Stimulated activated CD4-positive, alpha-beta T cell treated with anti-CD3 and anti-CD28 coated beads, Interleukin-1b, Interleukin-23, amount 100 ng/mL, for 24 hours (primary cell): ENCODE data around the gene NHP2.
A peak's percentile ranks its signal among the peaks of the same experiment; 100 is the strongest.
"Not testable (repeated sequence)": the region's sequence is repeated elsewhere in the genome, so short reads cannot be mapped to it uniquely, and the experiment has no call there.

Source experiments
- DNase-seq, 4 experiments: peaks; one replicate each; pipeline ENCODE4 v3.0.0-alpha.2; 2020; ENCODE audit warnings: low read depth in 4 of 4, low spot score in 1 of 4

The NHP2 gene

DNA sequence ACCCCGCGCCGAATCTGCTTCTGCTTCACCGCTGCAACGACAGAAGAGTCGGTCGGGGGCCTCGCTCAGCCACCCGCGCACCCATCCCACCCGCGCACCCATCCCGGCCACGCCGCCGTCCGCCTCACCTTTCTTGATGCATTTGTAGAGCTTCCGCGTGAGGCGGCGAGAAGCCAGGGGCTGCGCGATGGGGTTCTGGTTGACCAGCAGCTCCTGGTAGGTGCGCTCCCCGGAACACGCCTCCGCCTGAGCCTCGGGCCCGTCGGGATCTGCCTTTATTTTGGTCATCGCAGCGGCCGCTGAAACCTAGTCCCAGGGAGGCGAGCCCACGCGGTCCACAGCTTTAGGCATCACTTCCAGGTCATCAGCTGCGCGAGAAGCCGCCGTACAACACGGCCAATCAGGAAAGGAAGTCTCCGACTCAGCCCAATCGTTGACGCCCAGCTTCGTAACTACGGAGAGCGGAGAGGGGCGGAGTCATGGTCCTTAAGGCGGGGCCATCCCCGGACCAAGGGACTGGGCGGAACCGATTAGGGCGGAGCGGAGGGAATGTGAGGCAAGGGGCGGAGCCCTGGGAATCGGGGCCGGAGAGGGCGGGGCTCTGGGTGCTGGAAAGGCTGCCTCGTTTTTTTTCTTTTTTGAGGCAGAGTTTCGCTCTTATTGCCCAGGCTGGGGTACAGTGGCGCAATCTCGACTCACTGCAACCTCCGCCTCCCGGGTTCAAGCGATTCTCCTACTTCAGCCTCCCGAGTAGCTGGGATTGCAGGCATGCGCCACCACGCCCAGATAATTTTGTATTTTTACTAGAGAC, at the start of gene NHP2:
Gene NHP2, minus strand, starts transcription at position 356 of the 811 bp plus-strand sequence. Its CDS starts 68 bp downstream, at position 288.
- DNase-seq, result peak; percentile 93 to 98 (median 97)

DNA sequence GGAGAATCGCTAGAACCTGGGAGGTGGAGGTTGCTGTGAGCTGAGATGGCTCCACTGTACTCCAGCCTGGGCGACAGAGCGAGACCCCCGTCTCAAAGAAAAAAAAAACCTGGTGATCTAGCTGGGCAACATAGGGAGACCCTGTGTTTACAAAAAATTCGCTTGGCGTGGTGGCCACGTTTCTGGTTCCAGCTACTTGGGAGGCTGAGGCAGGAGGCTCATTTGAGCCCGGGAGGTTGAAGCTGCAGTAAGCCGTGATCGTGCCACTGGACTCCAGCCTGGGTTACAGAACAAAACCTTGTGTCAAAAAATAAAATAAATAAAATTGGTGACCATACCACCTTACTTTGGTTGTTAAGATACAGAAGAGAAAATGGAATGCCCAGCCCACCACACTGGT, 48.9 kb upstream of the NHP2 start:
- no peak for DNase-seq

DNA sequence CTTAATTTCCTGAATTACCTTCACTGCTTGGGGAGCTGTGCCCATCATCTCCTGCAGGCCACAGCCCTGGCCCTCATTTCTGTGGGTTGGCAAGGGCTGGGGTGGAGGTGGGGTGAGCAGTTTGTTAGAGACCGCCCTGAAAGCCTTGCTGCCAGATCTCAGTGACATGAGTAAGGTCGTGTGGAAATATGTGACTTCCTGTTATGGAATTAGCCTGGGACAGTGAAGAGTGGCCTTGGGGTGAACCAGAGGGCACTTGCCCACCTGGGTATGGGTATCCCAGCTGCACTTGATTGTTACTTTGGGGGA, 48.2 kb upstream of the NHP2 start:
- DNase-seq, result no peak

DNA sequence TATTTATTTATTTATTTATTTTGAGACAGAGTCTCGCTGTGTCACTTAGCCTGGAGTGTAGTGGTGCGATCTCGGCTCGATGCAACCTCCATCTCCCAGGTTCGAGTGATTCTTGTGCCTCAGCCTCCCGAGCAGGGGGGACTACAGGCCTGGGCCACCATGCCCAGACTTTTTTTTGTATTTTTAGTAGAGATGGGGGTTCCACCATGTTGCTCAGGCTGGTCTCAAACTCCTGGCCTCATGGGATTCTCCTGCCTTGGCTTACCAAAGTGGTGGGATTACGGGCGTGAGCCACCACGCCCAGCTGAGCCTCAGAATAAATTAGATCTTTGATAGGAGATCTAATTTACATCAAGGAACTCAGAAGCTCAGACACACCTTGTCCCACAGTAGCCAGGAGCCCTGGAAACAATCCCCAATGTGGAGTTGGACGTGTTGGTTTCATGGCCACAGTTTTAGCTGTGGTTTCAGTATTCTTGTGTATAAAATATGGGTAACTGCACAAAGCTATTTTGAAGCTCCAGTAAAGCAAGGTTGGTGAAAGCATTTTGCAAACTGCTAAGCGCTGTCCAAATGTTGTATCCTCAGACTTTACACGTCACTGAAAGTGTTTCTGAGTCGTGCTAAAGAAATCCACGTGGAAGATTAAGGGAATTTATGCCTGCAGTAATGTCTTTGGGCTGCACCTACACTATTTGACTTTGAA, 47.7 kb upstream of the NHP2 start:
- DNase-seq, result no peak

DNA sequence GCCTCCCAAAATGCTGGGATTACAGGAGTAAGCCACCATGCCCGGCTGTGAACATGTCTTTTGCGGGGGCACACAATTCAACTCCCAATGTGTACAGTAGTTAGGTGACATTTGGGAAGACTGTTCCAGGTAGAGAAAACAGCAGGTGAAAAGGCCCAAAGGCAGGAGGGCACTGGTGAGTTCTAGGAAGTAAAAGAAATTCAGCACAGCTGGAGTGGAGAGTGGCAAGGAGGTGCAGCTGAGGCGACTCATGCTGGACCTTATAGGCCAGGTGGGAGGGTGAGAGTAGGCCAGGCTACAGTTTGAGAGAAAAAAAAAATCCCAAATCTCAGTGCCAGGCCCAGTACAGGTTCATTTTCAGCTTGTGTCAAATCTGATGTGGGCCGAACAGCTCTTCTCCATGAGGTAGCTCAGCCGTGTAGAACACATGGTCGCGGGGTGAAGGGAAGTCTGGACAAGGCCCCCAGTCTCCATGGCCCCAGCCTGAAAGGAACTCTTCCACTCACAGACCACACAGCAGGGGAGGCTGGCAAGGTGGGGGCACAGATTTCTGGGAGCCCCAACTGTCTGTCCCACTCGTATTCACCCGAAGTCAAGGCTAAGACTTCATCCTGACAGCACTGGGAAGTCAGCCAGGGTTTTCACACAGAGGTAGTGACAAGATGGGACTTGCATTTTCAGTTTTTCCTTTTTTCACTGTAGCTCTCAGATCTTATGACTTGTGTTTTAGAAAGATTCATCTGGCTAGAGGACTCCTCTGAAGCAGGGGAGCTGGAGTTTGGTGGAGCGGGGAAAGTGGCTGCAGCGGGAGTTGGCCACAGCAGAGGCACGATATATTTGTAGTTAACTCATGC, 46.1 kb upstream of the NHP2 start:
- no peak for DNase-seq

DNA sequence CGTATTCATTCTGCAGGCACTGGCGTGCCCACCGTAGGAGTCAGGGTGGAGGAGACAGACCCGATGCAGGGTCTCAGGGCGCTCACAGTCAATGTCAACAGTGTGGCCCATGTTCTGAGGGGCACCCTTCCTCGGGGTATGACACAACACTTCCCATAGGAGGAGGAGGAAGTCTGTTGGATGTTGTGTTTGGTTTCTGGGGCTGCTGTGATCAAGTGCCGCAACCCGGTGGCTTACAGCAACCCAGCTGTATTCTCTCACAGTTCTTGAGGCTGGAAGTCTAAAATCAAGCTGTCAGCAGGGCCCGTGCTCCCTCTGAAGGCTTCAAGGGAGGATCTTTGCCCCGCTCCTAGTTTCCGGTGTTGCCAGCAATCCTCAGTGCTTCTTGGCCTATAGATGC, 45.0 kb upstream of the NHP2 start:
- DNase-seq, result no peak

DNA sequence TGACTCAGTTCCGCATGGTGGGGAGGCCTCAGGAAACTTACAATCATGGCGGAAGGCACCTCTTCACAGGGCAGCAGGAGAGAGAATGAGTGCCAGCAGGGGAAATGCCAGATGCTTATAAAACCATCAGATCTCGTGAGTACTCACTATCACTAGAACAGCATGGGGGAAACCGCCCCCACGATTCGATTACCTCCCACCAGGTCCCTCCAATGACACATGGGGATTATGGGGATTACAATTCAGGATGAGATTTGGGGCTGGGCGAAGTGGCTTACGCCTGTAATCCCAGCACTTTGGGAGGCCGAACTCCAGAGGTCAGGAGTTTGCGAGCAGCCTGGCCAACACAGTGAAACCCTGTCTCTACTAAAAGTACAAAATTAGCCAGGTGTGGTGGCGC, 44.5 kb upstream of the NHP2 start:
- DNase-seq, result not testable (repeated sequence)

DNA sequence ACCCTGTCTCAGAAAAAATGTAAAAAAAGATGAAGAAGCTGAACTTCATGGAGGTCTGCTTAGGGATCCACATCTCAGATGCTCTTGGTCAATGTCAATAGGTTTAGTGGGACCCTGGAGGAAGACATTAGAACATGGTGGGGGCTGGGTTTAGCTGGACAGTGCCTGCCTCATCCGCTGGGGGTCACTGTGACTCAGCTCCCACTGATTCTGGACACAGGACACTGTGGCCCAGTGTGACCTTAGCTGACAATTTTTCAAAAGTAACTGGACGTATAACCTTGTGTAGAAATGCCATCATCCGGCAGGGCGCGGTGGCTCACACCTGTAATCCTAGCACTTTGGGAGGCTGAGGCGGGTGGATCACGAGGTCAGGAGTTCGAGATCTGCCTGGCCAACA, 43.3 kb upstream of the NHP2 start:
- DNase-seq, result no peak

DNA sequence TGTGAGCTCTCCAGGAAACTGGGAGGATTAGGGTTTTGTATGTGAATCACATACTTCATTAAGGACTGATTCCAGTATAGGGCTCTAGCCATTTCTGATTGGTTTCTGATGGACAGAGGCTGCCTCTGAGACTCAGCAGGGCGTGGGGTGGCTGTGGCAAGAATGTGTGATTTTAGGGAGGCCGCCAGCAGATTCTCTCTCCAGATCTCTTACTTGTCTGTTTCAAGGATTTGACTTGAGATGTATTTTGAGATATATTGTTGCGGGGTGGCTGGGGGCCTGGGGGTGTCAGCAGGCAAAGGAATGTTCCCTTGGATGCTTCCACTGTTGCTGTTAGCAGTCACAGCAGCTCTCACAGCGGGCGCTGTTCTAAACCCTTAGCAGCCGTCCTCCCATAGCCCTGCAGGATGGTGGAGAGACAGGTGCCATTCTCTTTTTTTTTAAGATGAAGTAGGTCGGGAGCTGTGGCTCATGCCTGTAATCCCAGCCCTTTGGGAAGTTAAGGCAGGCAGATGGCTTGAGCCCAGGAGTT, 42.7 kb upstream of the NHP2 start:
- no peak for DNase-seq

DNA sequence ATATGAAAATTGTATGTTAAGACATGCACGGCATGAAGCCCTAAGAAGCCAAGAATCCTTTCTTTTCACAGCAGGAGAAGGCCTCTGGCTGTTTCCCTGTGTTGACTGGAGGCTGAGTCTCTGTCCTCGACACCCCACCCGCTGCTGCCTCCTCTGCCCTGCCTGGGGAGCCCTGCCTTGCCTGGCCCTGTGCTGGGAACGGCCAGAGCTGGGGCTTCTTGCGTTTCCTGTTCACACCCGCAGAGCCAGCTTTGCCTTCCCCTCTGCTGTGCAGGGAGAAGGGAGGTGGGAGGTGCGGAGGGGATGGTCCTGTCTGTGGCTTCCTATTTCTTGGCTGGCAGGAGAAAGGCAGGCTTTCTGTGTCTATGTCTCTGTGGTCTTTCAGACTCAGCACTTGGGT, 40.3 kb upstream of the NHP2 start:
- no peak for DNase-seq

DNA sequence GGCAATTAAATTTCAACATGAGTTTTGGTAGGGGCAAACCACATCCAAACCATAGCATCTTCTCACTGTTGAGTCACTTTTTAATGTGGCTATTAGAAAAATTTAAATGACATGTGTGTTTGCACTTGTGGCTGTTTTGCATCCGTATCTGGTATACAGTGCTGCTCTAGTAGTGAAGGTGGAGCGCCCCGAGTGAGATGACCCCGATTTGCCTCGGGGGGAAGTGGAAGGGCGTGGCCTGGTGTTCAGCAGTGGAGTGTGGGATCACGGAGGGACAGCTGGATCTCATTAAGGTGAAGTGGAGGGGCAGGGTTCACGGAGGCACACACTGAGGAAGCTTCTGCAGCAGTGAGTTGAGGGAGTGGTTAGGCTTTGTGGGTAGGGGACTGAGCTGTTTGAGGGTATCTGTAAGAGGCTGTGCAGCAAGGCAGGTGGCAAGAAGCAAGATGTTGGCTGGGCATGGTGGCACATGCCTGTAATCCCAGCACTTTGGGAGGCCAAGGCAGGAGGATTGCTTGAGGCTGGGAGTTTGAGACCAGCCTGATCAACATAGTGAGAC, 39.6 kb upstream of the NHP2 start:
- DNase-seq, result no peak

DNA sequence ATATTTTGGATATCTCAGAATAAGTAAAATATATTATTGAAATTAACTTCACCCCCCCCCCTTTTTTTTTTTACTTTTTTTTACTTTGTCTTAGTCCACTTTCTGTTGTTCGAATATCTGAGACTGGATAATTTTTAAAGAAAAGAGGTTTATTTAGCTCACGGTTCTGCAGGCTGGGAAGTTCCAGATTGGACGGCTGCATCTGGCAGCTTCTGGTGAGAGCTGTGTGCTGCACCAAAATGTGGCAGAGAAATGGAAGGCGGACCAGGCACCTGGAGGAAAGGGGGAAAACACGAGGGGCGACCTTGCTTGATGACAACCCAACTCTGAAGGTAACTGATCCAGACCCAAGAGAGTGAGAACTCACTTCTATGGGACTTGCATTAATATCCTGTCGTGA, 39.1 kb upstream of the NHP2 start:
- no peak for DNase-seq

DNA sequence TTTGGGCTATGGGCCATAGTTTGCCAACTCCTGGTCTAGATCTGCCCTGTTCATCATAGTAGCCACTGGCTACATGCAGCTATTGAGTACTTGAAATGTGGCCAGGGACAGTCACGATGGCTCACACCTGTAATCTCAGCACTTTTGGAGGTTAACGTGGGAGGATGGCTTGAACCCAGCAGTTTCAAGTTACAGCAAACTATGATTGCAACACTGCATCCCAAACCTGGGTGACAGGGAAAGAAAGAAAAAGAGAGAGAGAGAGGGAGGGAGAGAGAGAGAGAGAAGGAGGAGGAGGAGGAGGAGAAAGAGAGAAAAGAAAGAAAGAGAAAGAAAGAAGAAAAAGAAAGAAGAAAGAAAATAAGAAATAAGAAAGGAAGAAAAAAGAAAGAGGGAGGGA, 38.6 kb upstream of the NHP2 start:
- no peak for DNase-seq

DNA sequence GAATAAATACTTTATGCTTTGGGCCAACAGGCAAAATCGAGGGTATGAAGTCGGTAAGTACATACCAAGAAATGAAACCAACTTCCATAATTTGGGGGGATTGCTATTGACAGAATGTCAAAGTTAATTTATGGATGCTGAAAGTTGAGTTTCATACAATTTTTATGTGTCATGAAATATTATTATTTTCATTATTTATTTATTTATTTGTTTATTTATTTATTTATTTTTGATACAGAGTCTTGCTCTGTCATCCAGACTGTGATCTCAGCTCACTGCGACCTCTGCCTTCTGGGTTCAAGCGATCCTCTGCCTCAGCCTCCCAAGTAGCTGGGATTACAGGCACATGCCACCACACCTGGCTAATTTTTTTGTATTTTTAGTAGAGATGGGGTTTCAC, 38.0 kb upstream of the NHP2 start:
- DNase-seq, result no peak

DNA sequence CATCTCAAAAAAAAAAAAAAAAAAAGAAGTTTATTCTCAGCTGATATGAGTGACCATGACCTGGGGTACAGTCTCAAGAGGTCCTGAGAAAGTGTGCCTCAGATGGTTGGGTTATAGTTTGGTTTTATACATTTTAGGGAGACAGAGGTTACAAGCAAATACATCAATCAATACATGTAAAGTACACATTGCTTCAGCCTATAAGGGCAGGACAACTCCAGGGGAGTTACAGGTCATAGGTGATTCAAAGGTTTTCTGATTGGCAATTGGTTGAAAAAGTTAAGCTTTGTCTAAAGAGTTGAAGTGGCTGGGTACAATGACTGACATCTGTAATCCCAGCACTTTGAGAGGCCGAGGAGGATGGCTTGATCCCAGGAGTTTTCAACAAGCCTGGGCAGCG, 35.7 kb upstream of the NHP2 start:
- no peak for DNase-seq

DNA sequence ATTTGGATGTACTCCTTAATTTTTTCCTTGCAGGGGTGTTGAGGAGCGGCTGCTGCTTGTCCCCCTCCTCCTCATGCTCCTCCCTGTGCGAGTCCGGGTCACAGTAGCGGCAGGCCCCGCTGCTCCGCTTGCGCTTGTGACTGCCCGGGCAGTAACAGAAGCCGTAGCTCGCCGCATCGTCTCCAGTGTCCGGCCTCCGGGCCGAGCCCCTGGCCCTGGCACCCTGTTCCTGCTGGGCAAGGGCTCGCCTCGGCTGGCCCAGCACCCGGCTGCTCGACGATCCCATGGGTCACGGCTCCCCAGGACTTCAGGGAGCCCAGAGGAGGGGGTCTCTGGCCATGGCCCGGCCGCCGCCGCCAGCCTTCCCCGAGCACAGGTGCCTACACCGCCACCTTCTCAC, 33.3 kb upstream of the NHP2 start, which contains the start of gene GMCL2:
Gene GMCL2, minus strand, starts transcription at position 358 of the 400 bp plus-strand sequence. Its CDS starts 72 bp downstream, at position 286.
- DNase-seq, result no peak

DNA sequence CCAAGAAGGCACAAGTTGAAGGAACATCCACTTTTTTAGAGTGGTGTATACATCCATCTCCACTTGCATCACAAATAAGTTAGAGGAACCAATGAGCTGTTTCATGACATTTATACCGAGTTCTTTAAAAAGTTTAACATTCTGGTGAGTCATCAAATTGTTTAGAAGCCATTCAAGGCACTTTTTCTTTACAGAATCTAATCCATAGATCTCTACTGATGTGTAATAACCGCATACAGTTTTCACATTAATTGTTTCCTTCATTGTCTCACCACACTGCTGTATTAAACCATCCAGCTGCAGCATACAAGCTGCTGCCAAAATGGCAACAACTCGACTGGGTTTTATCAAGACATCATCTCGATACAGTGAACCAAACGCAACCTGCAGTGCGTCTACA, 32.7 kb upstream of the NHP2 start:
- no peak for DNase-seq

DNA sequence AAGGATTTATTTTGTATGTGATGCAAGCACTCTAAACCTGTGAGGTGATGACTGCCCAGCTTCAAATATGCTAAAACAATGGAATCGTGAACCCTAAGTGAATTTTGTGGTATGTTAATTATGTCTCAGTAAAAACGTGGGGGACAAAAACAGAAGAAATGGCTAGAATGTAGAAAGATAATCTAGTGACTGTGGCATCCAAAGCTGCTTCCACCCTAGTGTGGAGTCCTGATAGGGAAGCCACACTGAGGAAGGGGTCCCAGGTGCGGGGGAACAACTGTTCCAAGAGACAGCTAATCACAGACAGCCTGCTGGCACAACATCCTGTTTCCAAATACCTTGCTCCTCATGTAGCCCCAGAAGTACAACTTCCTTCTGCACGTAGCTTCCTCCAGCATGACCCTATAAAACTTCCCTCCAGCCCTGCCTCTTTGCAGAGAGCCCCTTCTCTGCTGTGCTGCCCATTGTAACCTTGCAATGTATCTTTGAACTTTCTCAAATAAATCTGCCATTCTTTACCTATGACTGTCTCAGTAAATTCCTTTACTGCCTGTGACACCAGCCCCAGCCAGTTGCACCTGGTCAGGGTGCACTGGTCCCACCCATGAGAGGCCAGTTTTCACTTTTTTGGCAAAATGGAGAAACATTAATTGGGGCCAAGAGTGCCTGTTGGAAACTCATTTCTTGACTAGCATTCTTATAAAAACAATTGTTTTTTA, 28.6 kb upstream of the NHP2 start:
- no peak for DNase-seq

DNA sequence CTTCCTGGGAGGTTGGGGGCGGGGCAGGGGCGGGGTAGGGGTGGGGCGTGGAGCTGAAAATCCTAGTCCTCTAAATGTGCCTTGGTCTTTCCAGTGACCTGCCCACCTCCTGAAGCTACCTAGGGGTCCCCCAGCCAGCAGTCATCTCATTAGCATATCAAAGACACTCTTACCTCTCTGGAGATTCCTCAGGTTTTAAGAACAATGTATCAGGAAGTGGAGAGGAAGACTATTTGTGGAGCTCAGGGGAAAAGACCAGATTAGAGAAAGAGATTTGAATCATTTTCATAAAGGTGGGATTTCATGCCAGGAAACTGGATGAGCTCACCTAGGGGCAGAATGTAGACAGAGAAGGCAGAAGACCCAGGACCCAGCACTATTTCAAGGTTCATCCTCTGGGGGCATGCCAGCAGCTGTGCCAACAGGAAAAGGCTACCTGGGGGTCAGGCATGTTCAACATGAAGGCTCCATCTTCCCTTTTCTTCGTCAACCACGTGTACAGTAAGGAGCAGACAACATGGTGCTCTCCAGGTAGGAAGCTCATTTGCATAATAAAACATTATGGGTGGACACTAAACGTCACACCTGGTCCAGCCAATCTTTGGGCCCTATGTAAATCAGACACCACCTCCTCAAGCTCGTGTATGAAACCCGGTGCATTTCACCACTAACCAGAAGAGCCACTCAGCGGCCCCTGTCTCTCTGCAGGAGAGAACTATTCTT, 26.6 kb upstream of the NHP2 start:
- no peak for DNase-seq

DNA sequence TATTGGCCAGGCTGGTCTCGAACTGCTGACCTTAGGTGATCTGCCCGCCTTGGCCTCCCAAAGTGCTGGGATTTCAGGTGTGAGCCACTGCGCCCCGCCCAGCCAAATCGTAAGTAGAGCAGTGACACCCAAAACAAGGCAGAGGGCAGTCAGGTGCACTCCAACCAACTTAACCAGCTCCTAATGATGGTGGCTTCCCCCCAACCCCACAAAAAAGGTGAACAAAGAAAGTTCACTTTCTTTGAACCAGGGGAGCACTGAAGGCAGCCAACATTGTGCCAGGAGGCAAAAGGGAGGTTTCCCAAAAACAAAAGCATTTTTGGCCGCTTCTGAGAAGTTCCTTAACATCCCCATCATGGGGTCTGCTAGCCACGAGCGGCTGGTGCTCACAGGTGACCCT, 23.9 kb upstream of the NHP2 start:
- no peak for DNase-seq
